ENCODE results near the gene G6PC1.

- 0 out of 2 replicates have a peak, but pooled peaks have one; percentile 3 for TF ChIP-seq CTCF (conservative IDR thresholded peaks at IDR 0.05)
- no peak for TF ChIP-seq EZH2 (IDR thresholded peaks at IDR 0.05; ENCODE audit: low read depth)
Measured at GRCh38 chr17:42929497-42929844, 28.9 kb downstream of the G6PC1 start.

Data from PC-9 (cell line).